Tibial nerve (tissue), 4 donors: ENCODE data around the gene SP2.

Experiments
- CTCF ChIP-seq, 5 experiments: fragments of 200-600 bp in 3 of 5; fragments of 450-650 bp in 2 of 5; sonication (generic) in 3 of 5; IDR thresholded peaks; one replicate each; pipeline ENCODE4 v1.5.1; 2016 to 2019; ENCODE audit warnings: antibody characterized with exemption in 5 of 5, mild to moderate bottlenecking in 3 of 5, moderate library complexity in 2 of 5
- EP300 ChIP-seq, 2 donors: sonication (generic); formaldehyde crosslinking; IDR thresholded peaks; one replicate each; pipeline ENCODE4 v1.6.1; 2017; ENCODE audit warnings: antibody characterized with exemption in 2 of 2, mild to moderate bottlenecking in 1 of 2

GRCh38 chr17:47967607-47968252 lies 71.7 kb downstream of the SP2 start:
- TF ChIP-seq CTCF (IDR thresholded peaks at IDR 0.05) (no peak), EP300 (IDR thresholded peaks at IDR 0.05) (no peak)
